ENCODE data around the gene EFNA1. TPM values are rescaled to one million over a fixed set of nuclear protein-coding genes. Genes with fewer than 3 reads are reported as not detected.

Gene EFNA1
- 144 TPM for total RNA-seq
- long read RNA-seq, transcript EFNA1-202 (5 exons, 1,926 nt): major isoform, 150 of 170 reads
- long read RNA-seq, partial matches to known transcripts: 13 of 170 reads
- long read RNA-seq, other reads (novel, unspliced or antisense): 2 of 170 reads

- no peaks in the 10 kb centered on the region for H3K9me3 ChIP-seq
- TF ChIP-seq CTCF (IDR thresholded peaks at IDR 0.05): no peak
- intact Hi-C loops (cut with DNase I): no loop called here
- H3K27ac ChIP-seq: peak within 1 kb of the TSS; percentile 91
- ATAC-seq (peak; percentile 75 to 77), DNase-seq (peak; percentile 88)
- peak within 1 kb of the TSS; percentile 64 for H3K4me3 ChIP-seq
- peaks cover 71% of the 10 kb centered on the region for H3K4me1 ChIP-seq
- peaks cover 25% of the 10 kb centered on the region for H3K36me3 ChIP-seq
- H3K27me3 ChIP-seq (ENCODE audit: low read depth): peaks cover 13% of the 10 kb centered on the region
Observed at GRCh38 chr1:155127105-155127966, at the start of gene EFNA1. Gene EFNA1, plus strand, starts transcription at chr1:155127876. Its CDS starts 102 bp downstream, at chr1:155127978.

- ATAC-seq (peak; percentile 82 to 85), DNase-seq (peak; percentile 78)
- peaks cover 47% of the 10 kb centered on the region for H3K27me3 ChIP-seq (ENCODE audit: low read depth)
- H3K4me1 ChIP-seq: peaks cover 46% of the 10 kb centered on the region
- no peak within 1 kb of the TSS for H3K27ac ChIP-seq
- peak within 1 kb of the TSS; percentile 55 for H3K4me3 ChIP-seq
- intact Hi-C loops (cut with DNase I): no loop called here
- no peaks in the 10 kb centered on the region for H3K36me3 ChIP-seq
- no peak for TF ChIP-seq CTCF (IDR thresholded peaks at IDR 0.05)
- H3K9me3 ChIP-seq: no peaks in the 10 kb centered on the region
Observed at GRCh38 chr1:155078469-155079209, 49.0 kb upstream of the EFNA1 start, which contains the start of gene EFNA3. Gene EFNA3, plus strand, starts transcription at chr1:155078837. Its CDS starts 105 bp downstream, at chr1:155078942.

GRCh38 chr1:155079210-155079486, 48.5 kb upstream of the EFNA1 start:
- peaks cover 50% of the 10 kb centered on the region for H3K4me1 ChIP-seq
- intact Hi-C loops (cut with DNase I): no loop called here
- no peak for TF ChIP-seq CTCF (IDR thresholded peaks at IDR 0.05)
- no peaks in the 10 kb centered on the region for H3K9me3 ChIP-seq
- no peaks in the 10 kb centered on the region for H3K36me3 ChIP-seq
- ATAC-seq (no peak), DNase-seq (no peak)
- H3K4me3 ChIP-seq: peak overlapping the region; percentile 55
- H3K27ac ChIP-seq: no peak overlapping the region
- H3K27me3 ChIP-seq (ENCODE audit: low read depth): peaks cover 52% of the 10 kb centered on the region

GRCh38 chr1:155079487-155080311, 48.0 kb upstream of the EFNA1 start:
- intact Hi-C loops (cut with DNase I): no loop called here
- Histone ChIP-seq H3K27ac (no peak overlapping the region), H3K4me1 (peaks cover 55% of the 10 kb centered on the region), H3K27me3 (ENCODE audit: low read depth) (peaks cover 56% of the 10 kb centered on the region), H3K9me3 (no peaks in the 10 kb centered on the region), H3K4me3 (peak overlapping the region; percentile 55), H3K36me3 (no peaks in the 10 kb centered on the region)
- TF ChIP-seq CTCF (IDR thresholded peaks at IDR 0.05): no peak
- DNase-seq (no peak), ATAC-seq (peak in 1 of 2 donors; percentile 2)
